Activated naive CD8-positive, alpha-beta T cell treated with anti-CD3 and anti-CD28 coated beads, Interleukin-2, amount 10 ng/mL, durations not matched to agents 7 days and 5 days (primary cell): ENCODE results near the gene CES1. TPM values are rescaled to one million over a fixed set of nuclear protein-coding genes. Genes with fewer than 3 reads are reported as not detected.
"Not testable (repeated sequence)": the region's sequence is repeated elsewhere in the genome, so short reads cannot be mapped to it uniquely, and the experiment has no call there.

Experiments used
- ATAC-seq: fragments of 150-1000 bp; cut with Tn5 transposase; one replicate; pipeline ENCODE4 v1.10.0; 2021; ENCODE audit warnings: low read depth, moderate library complexity
- POLR2A ChIA-PET: fragments of 350-600 bp; sonication (Branson Sonifier 250); formaldehyde crosslinking; loops from one replicate; lab custom pipeline; 2021; ENCODE audit warnings: antibody characterized with exemption; lab: Charles Lee
- DNase-seq: peaks from one replicate; pipeline ENCODE4 v3.0.0; 2021
- H3K27ac Mint-ChIP-seq: one replicate; pipeline ENCODE4 v1.8.0; 2022; ENCODE audit warnings: mild to moderate bottlenecking, mixed read lengths
- H3K27me3 Mint-ChIP-seq: one replicate; pipeline ENCODE4 v1.8.0; 2022; ENCODE audit warnings: mild to moderate bottlenecking, moderate library complexity, mixed read lengths
- H3K36me3 Mint-ChIP-seq: one replicate; pipeline ENCODE4 v1.8.0; 2021; ENCODE audit warnings: mild to moderate bottlenecking, mixed read lengths
- H3K4me1 Mint-ChIP-seq: one replicate; pipeline ENCODE4 v1.8.0; 2021; ENCODE audit warnings: mixed read lengths
- H3K4me3 Mint-ChIP-seq: one replicate; pipeline ENCODE4 v1.8.0; 2022; ENCODE audit warnings: mild to moderate bottlenecking, moderate library complexity, mixed read lengths
- H3K9me3 Mint-ChIP-seq: one replicate; pipeline ENCODE4 v1.8.0; 2021; ENCODE audit warnings: mixed read lengths
- total RNA-seq, 2 experiments: library from RNA; stranded (reverse); gene quantifications; one replicate each; pipeline ENCODE4 v1.2.3, GENCODE V29; 2021

The CES1 gene
- total RNA-seq, 2 experiments from 2014 or later = not detected

DNA sequence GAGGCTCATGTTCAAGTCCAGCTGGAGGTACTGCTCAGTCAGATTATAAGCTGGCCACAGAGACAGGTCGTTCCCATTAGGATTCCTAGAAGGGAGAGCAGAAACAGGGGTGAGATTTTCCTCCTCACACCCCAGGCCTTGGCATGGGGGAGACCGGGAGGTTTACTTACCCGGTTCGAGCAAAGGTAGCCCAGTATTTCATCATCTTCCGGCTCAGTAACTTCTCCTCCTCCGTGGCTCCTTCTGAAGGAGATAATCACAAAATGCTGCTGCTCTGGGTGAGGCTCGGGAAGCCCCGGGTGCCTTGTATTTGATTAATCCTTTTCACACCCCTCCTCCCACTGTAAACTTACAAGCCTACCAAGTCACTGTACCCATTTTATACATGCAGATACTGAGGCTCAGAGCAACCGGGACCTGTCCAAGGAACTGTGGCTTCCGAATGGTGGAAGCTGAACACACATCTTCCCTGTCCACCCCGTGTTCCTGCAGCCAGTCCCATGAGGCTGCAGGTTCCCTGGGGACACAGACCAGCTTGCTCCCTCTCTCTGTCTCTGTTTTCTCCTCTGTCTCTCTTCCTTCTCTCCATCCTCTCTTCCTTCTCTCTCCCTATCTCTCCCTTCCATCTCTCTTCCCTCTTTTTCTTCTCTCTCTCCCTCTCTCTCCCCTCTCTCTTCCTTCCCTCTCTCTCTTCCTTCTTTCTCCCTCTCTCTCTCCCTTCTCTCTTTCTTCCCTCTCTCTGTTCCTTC, 13.9 kb upstream of the CES1 start:
- Mint-ChIP-seq H3K27me3 (peaks cover 11% of the 10 kb centered on the region), H3K9me3 (no peaks in the 10 kb centered on the region), H3K36me3 (no peaks in the 10 kb centered on the region), H3K4me1 (peaks cover 1% of the 10 kb centered on the region), H3K4me3 (no peak overlapping the region), H3K27ac (no peak overlapping the region)
- DNase-seq = no peak
- POLR2A ChIA-PET = no interaction called here
- no peak for ATAC-seq

DNA sequence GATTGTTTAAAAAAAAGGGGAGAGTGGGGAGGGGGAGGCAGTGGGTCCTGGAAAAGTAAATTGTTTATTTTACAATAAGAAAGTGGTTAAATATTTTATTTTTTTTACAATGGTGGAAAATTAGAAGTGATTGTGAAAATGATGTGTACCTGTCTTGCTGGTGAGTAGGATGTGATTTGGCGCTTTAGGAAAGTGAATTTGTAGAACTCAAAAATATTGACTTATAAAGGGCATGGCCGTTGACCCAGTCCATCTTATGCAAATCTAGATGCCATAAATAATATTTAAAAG, 10.2 kb upstream of the CES1 start:
- no peak for ATAC-seq
- Mint-ChIP-seq H3K4me3 (no peak overlapping the region), H3K27ac (no peak overlapping the region), H3K36me3 (no peaks in the 10 kb centered on the region), H3K9me3 (no peaks in the 10 kb centered on the region), H3K4me1 (peaks cover 4% of the 10 kb centered on the region), H3K27me3 (peaks cover 14% of the 10 kb centered on the region)
- DNase-seq = no peak
- POLR2A ChIA-PET = no interaction called here

DNA sequence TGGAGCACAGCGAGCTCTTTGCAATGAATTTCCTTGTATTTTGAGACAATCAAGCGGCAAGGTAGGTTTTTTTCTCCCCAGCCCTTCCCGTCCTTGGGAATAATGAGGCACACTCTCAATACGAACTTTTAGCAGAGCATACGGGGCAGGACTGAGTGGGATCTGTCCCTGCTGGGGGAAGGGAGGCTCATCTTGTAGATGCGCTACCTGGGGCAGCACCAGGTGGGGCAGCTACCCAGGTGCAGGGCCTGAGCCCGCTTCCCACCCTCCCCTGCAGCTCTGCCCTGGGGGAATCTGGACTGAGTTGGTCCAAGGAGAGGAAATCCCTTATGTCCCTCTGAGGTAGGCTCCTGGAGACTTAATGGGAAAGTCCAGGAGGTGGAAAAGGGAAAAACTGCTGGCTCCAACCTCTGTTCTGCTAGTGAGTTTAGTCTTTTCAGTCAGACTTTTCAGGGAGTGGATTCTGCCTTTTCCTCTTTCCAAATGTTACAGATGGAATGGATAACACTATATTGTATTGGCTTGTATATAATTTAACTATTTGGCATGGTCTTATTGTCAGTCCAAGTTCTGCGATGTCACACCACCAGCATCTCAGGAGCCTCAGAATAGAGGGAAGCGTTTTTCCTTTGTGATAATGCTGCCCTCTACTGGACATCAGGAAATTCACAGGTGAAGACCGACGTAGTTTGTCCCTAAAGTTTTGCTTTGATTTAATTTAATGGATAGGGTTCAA, 9.6 kb upstream of the CES1 start:
- DNase-seq (no peak), ATAC-seq (no peak)
- H3K4me3 Mint-ChIP-seq = no peak overlapping the region
- peaks cover 4% of the 10 kb centered on the region for H3K4me1 Mint-ChIP-seq
- no peak overlapping the region for H3K27ac Mint-ChIP-seq
- POLR2A ChIA-PET = no interaction called here
- H3K9me3 Mint-ChIP-seq = no peaks in the 10 kb centered on the region
- peaks cover 14% of the 10 kb centered on the region for H3K27me3 Mint-ChIP-seq
- H3K36me3 Mint-ChIP-seq = no peaks in the 10 kb centered on the region

DNA sequence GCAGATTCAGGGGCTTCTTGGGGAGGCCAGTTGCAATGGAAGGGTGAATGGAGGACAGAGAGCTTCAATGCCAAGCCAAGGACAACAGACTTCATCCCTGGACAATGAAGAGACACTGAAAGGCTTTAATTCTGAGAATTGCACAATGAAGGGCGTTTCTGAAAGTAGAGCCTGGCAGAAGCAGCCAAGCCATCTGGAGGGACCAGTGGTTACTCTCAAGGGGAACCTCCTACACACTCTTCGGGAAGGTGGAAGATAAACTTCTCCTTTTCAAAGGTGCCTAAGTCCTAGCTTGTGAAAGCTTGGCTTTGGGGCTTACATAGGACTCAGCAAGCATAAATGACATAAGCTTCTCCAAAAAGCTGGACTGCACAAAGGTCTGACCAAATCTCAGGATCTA, 6.2 kb upstream of the CES1 start:
- Mint-ChIP-seq H3K27me3 (peaks cover 10% of the 10 kb centered on the region), H3K27ac (no peak overlapping the region), H3K9me3 (no peaks in the 10 kb centered on the region), H3K4me1 (peaks cover 4% of the 10 kb centered on the region), H3K36me3 (no peaks in the 10 kb centered on the region), H3K4me3 (no peak overlapping the region)
- ATAC-seq (no peak), DNase-seq (no peak)
- POLR2A ChIA-PET = no interaction called here

DNA sequence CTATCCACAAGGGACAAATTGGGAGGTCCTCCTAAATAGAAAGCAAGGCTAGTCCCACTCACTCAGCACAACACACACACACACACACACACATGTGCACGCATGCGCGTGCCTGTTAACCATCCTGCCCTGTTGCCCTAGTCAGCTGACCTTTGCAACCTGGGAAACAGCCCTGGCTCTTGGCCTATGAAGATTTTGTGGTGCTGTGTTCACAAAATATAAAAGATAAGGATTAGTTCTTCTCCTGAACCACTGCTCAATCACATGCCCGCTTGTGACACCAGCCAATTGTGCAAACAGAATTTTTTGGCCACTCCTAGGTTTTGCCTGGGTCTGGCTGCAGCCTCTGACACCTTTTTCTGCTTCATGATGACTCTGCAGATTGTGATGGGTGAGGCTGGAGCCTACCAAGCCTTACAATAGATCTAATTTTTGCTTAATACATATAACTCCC, 3.3 kb upstream of the CES1 start:
- Mint-ChIP-seq H3K4me1 (peaks cover 3% of the 10 kb centered on the region), H3K27me3 (peaks cover 10% of the 10 kb centered on the region), H3K9me3 (no peaks in the 10 kb centered on the region), H3K4me3 (no peak overlapping the region), H3K36me3 (no peaks in the 10 kb centered on the region), H3K27ac (no peak overlapping the region)
- ATAC-seq (no peak), DNase-seq (no peak)
- POLR2A ChIA-PET = no interaction called here

DNA sequence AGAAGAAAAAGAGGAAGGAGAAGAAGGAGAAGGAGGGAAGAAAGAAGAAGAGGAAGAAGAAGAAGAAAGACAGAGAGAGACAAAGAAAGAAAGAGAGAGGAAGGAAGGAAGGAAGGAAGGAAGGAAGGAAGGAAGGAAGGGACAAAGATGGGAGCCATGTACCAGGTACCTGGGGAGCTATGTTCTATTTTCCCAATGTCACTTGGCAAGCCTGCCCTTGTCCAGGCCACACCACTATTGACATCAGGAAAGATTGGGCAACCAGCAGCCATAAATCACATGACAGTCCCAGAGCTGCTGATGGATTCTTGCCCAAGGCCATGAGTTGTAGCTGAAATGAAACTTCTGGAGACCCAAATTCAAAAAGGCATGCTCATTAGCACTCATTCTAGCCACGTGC, 2.7 kb upstream of the CES1 start:
- H3K4me3 Mint-ChIP-seq = no peak overlapping the region
- no peak for ATAC-seq

DNA sequence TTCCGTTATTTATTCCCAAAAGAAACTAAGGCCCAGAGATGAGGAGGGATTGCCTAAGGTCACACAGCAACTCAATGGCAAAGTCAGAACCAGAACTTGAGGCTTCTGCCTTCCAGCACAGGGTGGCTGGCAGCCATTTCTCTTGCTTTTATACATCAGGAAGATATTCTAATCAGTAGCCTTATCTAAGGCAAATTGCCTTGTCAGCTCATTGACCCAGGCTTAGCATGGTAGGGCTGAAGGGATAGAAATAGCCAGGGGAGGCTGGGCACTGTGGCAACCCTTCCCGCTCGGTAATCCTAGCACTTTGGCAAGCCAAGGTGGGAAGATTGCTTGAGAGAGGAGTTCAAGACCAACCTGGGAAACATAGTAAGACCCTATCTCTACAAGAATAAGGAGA, 2.3 kb upstream of the CES1 start:
- POLR2A ChIA-PET, DNase-seq, H3K9me3 Mint-ChIP-seq, ATAC-seq, H3K27ac Mint-ChIP-seq, H3K4me3 Mint-ChIP-seq, H3K36me3 Mint-ChIP-seq, H3K27me3 Mint-ChIP-seq, H3K4me1 Mint-ChIP-seq: not testable (repeated sequence)

More for the DNA sequence above, 2.7 kb upstream of the CES1 start:
- Mint-ChIP-seq H3K36me3 (no peaks in the 10 kb centered on the region), H3K27me3 (peaks cover 10% of the 10 kb centered on the region), H3K27ac (no peak overlapping the region), H3K9me3 (no peaks in the 10 kb centered on the region), H3K4me1 (peaks cover 3% of the 10 kb centered on the region)
- no peak for DNase-seq
- POLR2A ChIA-PET = no interaction called here

DNA sequence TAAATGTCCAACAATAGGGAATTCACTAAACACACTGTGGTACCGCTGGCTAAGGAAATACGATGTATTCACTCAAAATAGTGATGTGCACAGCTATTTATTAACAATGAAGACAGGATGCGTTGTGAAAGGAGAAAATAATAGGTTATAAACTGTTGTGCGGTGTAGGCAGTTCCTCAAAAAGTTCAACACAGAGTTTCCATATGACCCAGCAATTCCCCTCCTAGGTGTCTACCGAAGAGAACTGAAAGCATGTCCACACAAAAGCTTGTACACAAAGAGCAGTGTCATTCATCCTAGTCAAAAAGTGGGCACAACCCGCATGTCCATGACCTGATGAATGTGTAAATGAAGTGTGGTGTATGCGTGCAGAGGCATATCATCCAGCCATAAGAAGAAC, 1.2 kb upstream of the CES1 start:
- no peak for ATAC-seq
- POLR2A ChIA-PET = no interaction called here
- H3K4me1 Mint-ChIP-seq = no peaks in the 10 kb centered on the region

DNA sequence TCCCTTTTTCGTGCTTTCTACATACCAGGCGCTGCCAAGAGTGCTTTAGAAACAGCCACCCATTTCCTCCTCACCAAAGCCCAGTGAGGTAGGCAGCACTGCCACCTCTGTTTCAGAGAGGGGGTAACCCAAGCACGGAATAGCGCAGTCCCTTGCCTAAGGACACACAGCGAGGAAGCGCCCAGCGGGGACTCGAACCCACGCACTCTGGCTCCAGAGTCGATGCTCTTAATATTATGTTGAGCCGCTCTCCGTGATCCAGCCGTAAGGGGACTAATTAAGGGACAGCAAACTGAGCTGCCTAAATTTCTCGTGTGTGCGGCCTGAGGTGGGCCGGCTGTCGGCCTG, 497 bp downstream of the CES1 start:
- no peaks in the 10 kb centered on the region for H3K4me1 Mint-ChIP-seq
- H3K27me3 Mint-ChIP-seq = peaks cover 4% of the 10 kb centered on the region
- no peaks in the 10 kb centered on the region for H3K36me3 Mint-ChIP-seq
- no peak overlapping the region for H3K27ac Mint-ChIP-seq
- POLR2A ChIA-PET = no interaction called here
- ATAC-seq (no peak), DNase-seq (no peak)
- no peak overlapping the region for H3K4me3 Mint-ChIP-seq
- no peaks in the 10 kb centered on the region for H3K9me3 Mint-ChIP-seq

More for the DNA sequence above, 1.2 kb upstream of the CES1 start:
- Mint-ChIP-seq H3K27ac (no peak overlapping the region), H3K27me3 (peaks cover 4% of the 10 kb centered on the region), H3K9me3 (no peaks in the 10 kb centered on the region), H3K4me3 (no peak overlapping the region), H3K36me3 (no peaks in the 10 kb centered on the region)
- no peak for DNase-seq

DNA sequence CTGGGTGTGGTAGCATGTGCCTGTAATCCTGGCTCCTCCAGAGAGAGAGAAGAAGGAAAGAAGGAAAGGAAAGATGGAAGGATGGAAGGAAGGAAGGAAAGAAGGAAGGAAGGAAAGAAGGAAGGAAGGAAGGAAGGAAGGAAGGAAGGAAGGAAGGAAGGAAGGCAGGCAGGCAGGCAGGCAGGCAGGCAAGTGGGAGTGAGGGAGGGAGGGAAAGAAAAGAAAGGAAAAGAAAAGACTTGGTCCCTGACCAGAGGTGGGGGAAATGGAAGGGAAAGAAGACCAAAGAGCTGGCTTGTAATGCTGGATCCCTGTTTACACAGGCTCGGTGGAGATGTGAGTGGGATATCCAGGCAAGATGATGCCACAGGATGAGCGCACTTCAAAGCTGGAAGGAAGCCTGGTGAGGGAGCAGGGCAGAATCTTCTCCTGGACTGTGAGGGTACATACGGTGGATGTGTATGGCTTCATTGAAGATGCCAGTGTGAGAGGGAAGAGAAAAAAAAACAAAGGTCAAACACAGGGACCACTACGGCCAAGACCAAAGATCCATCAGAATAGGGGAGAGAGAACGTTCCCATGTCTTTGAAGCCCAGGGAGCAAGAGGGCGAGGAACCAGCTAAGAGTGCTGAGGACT, 2.1 kb downstream of the CES1 start:
- Mint-ChIP-seq H3K9me3 (no peaks in the 10 kb centered on the region), H3K36me3 (no peaks in the 10 kb centered on the region), H3K27ac (no peak overlapping the region), H3K4me1 (no peaks in the 10 kb centered on the region), H3K27me3 (peaks cover 6% of the 10 kb centered on the region), H3K4me3 (no peak overlapping the region)
- POLR2A ChIA-PET = no interaction called here
- DNase-seq = no peak
- ATAC-seq = no peak

DNA sequence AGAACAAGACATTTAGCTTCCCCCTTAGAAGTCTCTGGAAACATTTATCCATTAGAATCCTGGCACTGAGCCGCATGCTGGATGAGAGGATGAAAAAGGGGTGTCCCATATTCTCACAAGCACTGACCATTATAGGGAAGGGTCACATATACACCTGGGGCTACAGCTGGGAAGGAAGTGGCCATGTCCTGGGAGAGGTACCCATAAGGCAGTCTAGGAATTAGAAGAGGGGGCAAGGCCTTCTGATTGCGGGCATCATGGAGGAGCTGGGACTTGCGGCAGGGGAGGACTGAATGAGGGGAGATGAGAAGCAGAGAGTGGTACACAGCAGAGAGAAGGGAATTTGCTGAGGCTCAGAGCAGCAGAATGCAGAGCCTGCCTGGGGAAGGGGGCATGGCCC, 3.7 kb downstream of the CES1 start:
- H3K4me3 Mint-ChIP-seq, ATAC-seq, DNase-seq, H3K36me3 Mint-ChIP-seq, H3K27ac Mint-ChIP-seq, H3K4me1 Mint-ChIP-seq, H3K9me3 Mint-ChIP-seq, H3K27me3 Mint-ChIP-seq, POLR2A ChIA-PET: not testable (repeated sequence)

DNA sequence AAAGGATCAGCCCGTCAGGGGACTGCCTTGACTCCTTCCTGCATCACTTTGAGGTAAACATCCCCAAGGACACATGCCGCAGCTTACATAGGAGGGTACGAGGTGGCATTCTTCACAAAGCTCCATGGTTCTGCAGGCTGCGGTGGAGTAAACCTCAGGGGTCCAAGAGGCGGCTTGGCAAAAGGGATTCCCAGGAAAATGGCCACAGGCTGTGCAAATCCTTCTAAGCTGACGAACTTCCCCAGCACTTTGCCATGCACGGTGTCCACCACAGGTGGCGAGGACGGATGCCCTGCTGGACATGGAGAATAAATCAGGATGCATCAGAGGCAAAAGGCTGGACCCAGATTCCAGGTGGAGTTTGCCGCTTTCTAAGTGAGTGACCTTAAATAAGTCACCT, 4.2 kb downstream of the CES1 start:
- DNase-seq (no peak), ATAC-seq (no peak)
- Mint-ChIP-seq H3K4me1 (no peaks in the 10 kb centered on the region), H3K27ac (no peak overlapping the region), H3K36me3 (no peaks in the 10 kb centered on the region), H3K9me3 (no peaks in the 10 kb centered on the region), H3K27me3 (peaks cover 4% of the 10 kb centered on the region), H3K4me3 (no peak overlapping the region)
- POLR2A ChIA-PET = no interaction called here

DNA sequence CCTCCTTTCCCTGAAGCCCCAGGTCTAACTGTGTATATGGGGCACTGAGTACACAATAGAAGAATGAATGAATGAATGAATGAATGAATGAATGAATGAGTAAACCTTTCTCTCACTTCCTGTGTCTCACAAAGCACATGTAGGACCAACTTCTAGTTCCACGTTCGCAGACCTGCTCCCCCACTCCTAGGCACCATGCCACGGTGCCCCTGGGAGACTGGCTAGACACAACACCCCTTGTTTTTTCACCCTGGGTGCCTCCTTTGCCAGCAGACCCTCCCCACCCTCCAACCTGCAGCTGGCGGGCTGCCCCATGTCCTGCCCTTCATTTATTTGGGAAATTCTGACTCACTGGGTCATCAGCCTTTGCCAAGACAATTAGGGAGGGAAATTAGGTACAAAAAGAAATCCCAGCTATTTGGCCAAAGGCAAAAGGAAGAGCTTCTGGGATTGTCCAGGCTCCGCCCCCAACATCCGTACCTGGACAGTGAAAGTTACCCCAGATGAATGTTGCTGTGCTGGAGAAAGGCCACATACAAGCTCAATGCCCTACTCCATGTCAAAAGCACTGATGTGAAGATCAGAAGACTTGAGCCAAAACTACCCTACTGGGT, 7.7 kb downstream of the CES1 start:
- ATAC-seq (no peak), DNase-seq (no peak)
- Mint-ChIP-seq H3K9me3 (no peaks in the 10 kb centered on the region), H3K4me3 (no peak overlapping the region), H3K4me1 (no peaks in the 10 kb centered on the region), H3K27me3 (peaks cover 4% of the 10 kb centered on the region), H3K27ac (no peak overlapping the region), H3K36me3 (no peaks in the 10 kb centered on the region)
- POLR2A ChIA-PET = no interaction called here
